GM19023 (cell line): ENCODE measurements around the gene PIR.

ENCODE experiments used
- ATAC-seq: cut with Tn5 transposase; IDR thresholded peaks from one replicate; pipeline ENCODE4 v1.9.1; 2021; ENCODE audit warnings: mild to moderate bottlenecking, moderate library complexity; ENCODE audit not compliant: unreplicated experiment

The PIR gene

GRCh38 chrX:15493118-15493962, at the start of gene PIR:
Gene PIR (minus strand): TSS chrX:15493333. CDS start chrX:15491257, 2,076 bp downstream.
- peak; percentile 95 for ATAC-seq

- ATAC-seq: no peak
These were observed 37.2 kb upstream of the PIR start for GRCh38 chrX:15530318-15530717.

- no peak for ATAC-seq
These were observed 36.0 kb upstream of the PIR start for GRCh38 chrX:15529165-15529564.

GRCh38 chrX:15525664-15526416, 32.7 kb upstream of the PIR start:
- no peak for ATAC-seq

- no peak for ATAC-seq
These were observed 31.3 kb upstream of the PIR start for GRCh38 chrX:15524417-15524816.

- no peak for ATAC-seq
These were observed 30.0 kb upstream of the PIR start for GRCh38 chrX:15523088-15523487.

GRCh38 chrX:15522464-15522863, 29.3 kb upstream of the PIR start:
- ATAC-seq: no peak

GRCh38 chrX:15515931-15516330, 22.8 kb upstream of the PIR start:
- ATAC-seq: no peak

- no peak for ATAC-seq
These were observed 21.1 kb upstream of the PIR start for GRCh38 chrX:15514279-15514678.

- no peak for ATAC-seq
These were observed 19.4 kb upstream of the PIR start for GRCh38 chrX:15512401-15512965.

- no peak for ATAC-seq
These were observed 18.4 kb upstream of the PIR start for GRCh38 chrX:15511563-15511962.

GRCh38 chrX:15509845-15510244, 16.7 kb upstream of the PIR start:
- ATAC-seq: no peak

- no peak for ATAC-seq
These were observed 13.9 kb upstream of the PIR start for GRCh38 chrX:15507005-15507404.

GRCh38 chrX:15505101-15505500, 12.0 kb upstream of the PIR start:
- no peak for ATAC-seq

GRCh38 chrX:15504661-15505060, 11.5 kb upstream of the PIR start:
- ATAC-seq: no peak

GRCh38 chrX:15501506-15501905, 8.4 kb upstream of the PIR start:
- no peak for ATAC-seq

GRCh38 chrX:15500497-15500966, 7.4 kb upstream of the PIR start, which contains the start of gene BMX:
Gene BMX (plus strand): TSS chrX:15500807. CDS start chrX:15508354, 7,547 bp downstream.
- no peak for ATAC-seq

- no peak for ATAC-seq
These were observed 6.8 kb upstream of the PIR start for GRCh38 chrX:15499976-15500375.

GRCh38 chrX:15498741-15499140, 5.6 kb upstream of the PIR start:
- ATAC-seq: no peak

- ATAC-seq: peak; percentile 36
These were observed 4.7 kb upstream of the PIR start for GRCh38 chrX:15497865-15498264.

- no peak for ATAC-seq
These were observed 3.7 kb upstream of the PIR start for GRCh38 chrX:15496824-15497223.

- no peak for ATAC-seq
These were observed 2.7 kb upstream of the PIR start for GRCh38 chrX:15495801-15496200.
